Body of pancreas (tissue), 4 donors: ENCODE measurements around the gene IGFN1. TPM values are rescaled to one million over a fixed set of nuclear protein-coding genes. Genes with fewer than 3 reads are reported as not detected.

ENCODE experiments used
- ATAC-seq: fragments of 150-250 bp; one replicate; pipeline ENCODE4 v1.9.1; 2016
- DNase-seq, 4 donors: peaks; one replicate each; pipeline ENCODE4 v3.0.0-alpha.2; 2019
- H3K27ac ChIP-seq, 4 donors: fragments of 200-600 bp; sonication (generic); 1 replicate in 3 of 4; 2 replicates in 1 of 4; pipeline versions ENCODE4 v1.5.1 to v1.6.1; 2016 to 2019; ENCODE audit warnings: mild to moderate bottlenecking in 1 of 4, mixed read lengths in 1 of 4, moderate library complexity in 1 of 4
- H3K27me3 ChIP-seq, 2 donors: fragments of 200-600 bp; sonication (generic); one replicate each; pipeline ENCODE4 v1.6.0; 2016; ENCODE audit warnings: mild to moderate bottlenecking in 1 of 2
- H3K36me3 ChIP-seq, 2 donors: fragments of 200-600 bp; sonication (generic); replicated peaks in 1 of 2; 2 replicates each; pipeline ENCODE4 v1.5.1; 2016; ENCODE audit warnings: low read depth in 2 of 2; ENCODE audit not compliant: insufficient read depth in 1 of 2
- H3K4me1 ChIP-seq: fragments of 200-600 bp; sonication (generic); one replicate; pipeline ENCODE4 v1.6.0; 2016
- H3K4me3 ChIP-seq, 2 donors: fragments of 200-600 bp; sonication (generic); 1 replicate in 1 of 2; 2 replicates in 1 of 2; pipeline ENCODE4 v1.5.1; 2016 to 2019
- H3K9me3 ChIP-seq, 3 donors: fragments of 200-600 bp; sonication (generic); 1 replicate in 2 of 3; 2 replicates in 1 of 3; pipeline ENCODE4 v1.5.1; 2016
- CTCF ChIP-seq, 7 experiments: fragments of 450-650 bp in 4 of 7; fragments of 200-600 bp in 3 of 7; sonication (generic) in 3 of 7; IDR thresholded peaks; one replicate each; pipeline ENCODE4 v1.5.1; 2016 to 2019; ENCODE audit warnings: antibody characterized with exemption in 7 of 7
- POLR2A ChIP-seq, 3 donors: fragments of 450-650 bp; IDR thresholded peaks; one replicate each; pipeline ENCODE4 v1.6.1; 2016; ENCODE audit warnings: antibody characterized with exemption in 3 of 3, mild to moderate bottlenecking in 2 of 3
- WGBS, 2 donors: methylation state at CpG; one replicate each; pipeline ENCODE4 v1.1.5; 2017; 5-methylcytosine and 5-hydroxymethylcytosine counted together
- intact Hi-C: fragments of 100-400 bp; cut with DNase I; formaldehyde crosslinking; loops from one replicate; pipeline ENCODE4 v1.15.1; 2023
- total RNA-seq, 2 donors: library from RNA; depleted of rRNA; stranded (reverse); fragments of >200 nt; gene quantifications; one replicate each; pipeline ENCODE4 v1.1.0, GENCODE V29; 2016

The IGFN1 gene
- total RNA-seq, 2 donors from 2014 or later = 6.9 to 23.1 TPM

- ATAC-seq (no peak), DNase-seq (no peak)
- Histone ChIP-seq H3K9me3 (no peaks in the 10 kb centered on the region), H3K4me1 (no peaks in the 10 kb centered on the region), H3K4me3 (no peak overlapping the region), H3K27me3 (no peaks in the 10 kb centered on the region), H3K36me3 (no peaks in the 10 kb centered on the region), H3K27ac (no peak overlapping the region)
- 74 to 91% methylated on average over 3 of the region's 3 CpGs for WGBS, 2 donors
- intact Hi-C loops = no loop called here
- no peak for TF ChIP-seq POLR2A (IDR thresholded peaks at IDR 0.05)
- no peak for TF ChIP-seq CTCF (IDR thresholded peaks at IDR 0.05)
Measured at GRCh38 chr1:201217851-201218250, 27.2 kb downstream of the IGFN1 start.

DNA sequence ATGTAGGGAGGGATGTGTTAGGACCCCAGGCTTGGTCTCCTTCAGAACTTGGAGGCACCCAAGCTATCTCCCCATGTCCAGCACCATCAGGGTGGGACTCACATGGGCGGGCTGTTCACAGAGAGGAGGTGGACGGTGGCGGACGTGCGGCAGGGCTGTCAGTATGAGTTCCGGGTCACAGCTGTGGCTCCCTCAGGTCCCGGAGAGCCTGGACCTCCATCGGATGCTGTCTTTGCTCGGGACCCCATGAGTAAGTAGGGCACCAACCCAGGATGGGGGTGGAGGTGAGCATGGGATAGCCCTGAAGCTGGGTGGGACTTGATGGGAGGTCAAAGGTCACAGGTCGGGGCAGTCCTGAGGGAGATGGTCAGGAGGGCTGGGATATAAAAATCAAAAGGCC, 27.8 kb downstream of the IGFN1 start:
- H3K36me3 ChIP-seq = no peaks in the 10 kb centered on the region
- no peak overlapping the region for H3K27ac ChIP-seq
- intact Hi-C loops = no loop called here
- no peaks in the 10 kb centered on the region for H3K27me3 ChIP-seq
- WGBS, 2 donors = 82 to 96% methylated on average over 3 to 10 of the region's 10 CpGs
- no peak for ATAC-seq
- DNase-seq = no peak
- no peak overlapping the region for H3K4me3 ChIP-seq
- H3K9me3 ChIP-seq = no peaks in the 10 kb centered on the region
- H3K4me1 ChIP-seq = no peaks in the 10 kb centered on the region
- TF ChIP-seq CTCF (IDR thresholded peaks at IDR 0.05) (no peak), POLR2A (IDR thresholded peaks at IDR 0.05) (no peak)

- H3K4me3 ChIP-seq = no peak overlapping the region
- DNase-seq (no peak), ATAC-seq (no peak)
- TF ChIP-seq CTCF (IDR thresholded peaks at IDR 0.05) (no peak), POLR2A (IDR thresholded peaks at IDR 0.05) (no peak)
- intact Hi-C loops = loop anchor here (10.0 kb wide), 2 partner anchors 125 to 245 kb away; no protein-coding TSS in a partner anchor
- WGBS, 2 donors = 85 to 91% methylated on average over 7 of the region's 7 CpGs
- no peak overlapping the region for H3K27ac ChIP-seq
- H3K36me3 ChIP-seq = no peaks in the 10 kb centered on the region
- no peaks in the 10 kb centered on the region for H3K4me1 ChIP-seq
- no peaks in the 10 kb centered on the region for H3K27me3 ChIP-seq
- H3K9me3 ChIP-seq = no peaks in the 10 kb centered on the region
Measured at GRCh38 chr1:201219481-201220387, 29.1 kb downstream of the IGFN1 start.

DNA sequence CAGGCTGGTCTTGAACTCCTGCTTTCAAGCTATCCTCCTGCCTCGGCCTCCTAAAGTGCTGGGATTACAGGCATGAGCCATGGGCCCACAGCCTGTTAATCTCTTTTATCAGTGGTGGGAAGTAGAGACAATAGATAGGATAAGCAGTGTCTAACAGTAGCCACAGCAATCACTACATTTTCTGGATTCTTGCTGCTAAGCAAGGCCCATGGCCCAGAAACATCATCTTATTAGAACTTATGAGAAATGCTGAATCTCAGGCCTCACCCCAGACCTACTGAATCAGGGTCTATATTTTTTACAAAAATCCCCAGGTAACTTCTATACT, 29.7 kb downstream of the IGFN1 start:
- Histone ChIP-seq H3K36me3 (no peaks in the 10 kb centered on the region), H3K4me1 (no peaks in the 10 kb centered on the region), H3K27ac (no peak overlapping the region), H3K9me3 (no peaks in the 10 kb centered on the region), H3K27me3 (no peaks in the 10 kb centered on the region), H3K4me3 (no peak overlapping the region)
- 93% methylated on average over 1 of the region's 1 CpG for WGBS, 2 donors
- DNase-seq (no peak), ATAC-seq (no peak)
- TF ChIP-seq CTCF (IDR thresholded peaks at IDR 0.05) = no peak
- intact Hi-C loops = loop anchor here (10.0 kb wide), 2 partner anchors 126 to 246 kb away; no protein-coding TSS in a partner anchor
